ENCODE measurements around the gene ECE1. TPM values are rescaled to one million over a fixed set of nuclear protein-coding genes. Genes with fewer than 3 reads are reported as not detected.

Gene ECE1
- total and polyA plus RNA-seq, 2 of the 4 experiments (the other 2 are of a cell fraction) = 61.8 to 124 TPM

- peaks cover 7 to 43% of the 10 kb centered on the region in 2 experiments; a peak in 3 of 4 replicates for H3K79me1 ChIP-seq (ENCODE audit: low read depth in 1 of 2, low read length in 2 of 2)
- intact Hi-C loops (cut with micrococcal nuclease) (no loop called here), in situ Hi-C loops (cut with MboI; ENCODE audit: low sequenced_read_pairs) (no loop called here), dilution Hi-C loops (cut with HindIII; ENCODE audit: low sequenced_read_pairs, unreplicated experiment) (no loop called here)
- no peak overlapping the region for H3K23ac ChIP-seq (ENCODE audit: low read depth, low read length)
- H3K27ac ChIP-seq (ENCODE audit: insufficient read depth, low read length) = no peak overlapping the region
- H3K56ac ChIP-seq (ENCODE audit: extremely low read depth, insufficient read depth, low read length) = no peak overlapping the region
- H2BK120ac ChIP-seq (ENCODE audit: low read depth, low read length) = no peak overlapping the region
- H3K4ac ChIP-seq (ENCODE audit: low read depth, low read length) = no peak overlapping the region
- H4K91ac ChIP-seq (ENCODE audit: insufficient read depth, low read depth, low read length) = no peak overlapping the region
- H2AK5ac ChIP-seq (ENCODE audit: low read depth, low read length) = no peak overlapping the region
- no peak overlapping the region for H3K18ac ChIP-seq (ENCODE audit: low read depth, low read length)
- no peak overlapping the region for H2AK9ac ChIP-seq (replicated peaks; ENCODE audit: low read depth, low read length, poor library complexity)
- no TSS peak for BruUV-seq (replicated peaks)
- no CpG with 5 or more reads among the region's 10 CpGs for WGBS, 2 experiments (ENCODE audit: extremely low coverage in 2 of 2, insufficient read length in 1 of 2)
- H2AFZ ChIP-seq (replicated peaks; ENCODE audit: low read length, poor library complexity) = no peak overlapping the region
- H4K20me1 ChIP-seq (ENCODE audit: insufficient read depth, low read length) = peaks cover 3% of the 10 kb centered on the region; the same call in 1 of the 2 replicates
- H3K9me3 ChIP-seq (ENCODE audit: control insufficient read depth, insufficient read depth, low read length) = no peaks in the 10 kb centered on the region
- no peak overlapping the region for H2BK15ac ChIP-seq (ENCODE audit: low read depth, low read length)
- DNase-seq = no peak
- TF ChIP-seq SMC3 (IDR thresholded peaks at IDR 0.05; ENCODE audit: low read depth, low read length) (no peak), BHLHE40 (IDR thresholded peaks at IDR 0.05; ENCODE audit: low read depth, low read length) (no peak)
- peaks cover 6% of the 10 kb centered on the region for H3K4me1 ChIP-seq (ENCODE audit: control insufficient read depth, insufficient read depth, low read length)
- no peak for ATAC-seq (ENCODE audit: low read depth)
- no peak overlapping the region for H3K4me2 ChIP-seq (ENCODE audit: low read depth, low read length)
- no peak overlapping the region for H2BK5ac ChIP-seq (ENCODE audit: low read depth, low read length, poor library complexity, severe bottlenecking)
- ChIA-PET CTCF (no interaction called here), POLR2A (ENCODE audit: unreplicated experiment) (no interaction called here)
- H4K5ac ChIP-seq (ENCODE audit: low read depth, low read length) = no peak overlapping the region
- H3K14ac ChIP-seq (replicated peaks; ENCODE audit: low read depth, low read length) = no peak overlapping the region
- H3K36me3 ChIP-seq (ENCODE audit: control insufficient read depth, insufficient read depth, low read length) = peaks cover 66% of the 10 kb centered on the region
- no peak overlapping the region for H2BK20ac ChIP-seq (ENCODE audit: low read depth, low read length)
- H3K9ac ChIP-seq (ENCODE audit: low read depth, low read length) = no peak overlapping the region
- H3K27me3 ChIP-seq (ENCODE audit: control insufficient read depth, insufficient read depth, low read length) = no peaks in the 10 kb centered on the region
- H4K8ac ChIP-seq (ENCODE audit: low read depth in 2 of 2, low read length in 2 of 2) = no peak overlapping the region
- peaks cover 13% of the 10 kb centered on the region; the same call in 1 of the 2 replicates for H3K9me1 ChIP-seq (ENCODE audit: insufficient read depth, low read length)
- H3K4me3 ChIP-seq (ENCODE audit: insufficient read depth, low read depth, low read length) = no peak overlapping the region
Measured at GRCh38 chr1:21244154-21244553, 46.1 kb downstream of the ECE1 start.

All from IMR-90 (cell line).